NB4 (cell line): ENCODE results near the gene FLT4.

Experiments
- CTCF ChIP-seq: IDR thresholded peaks from one replicate; pipeline ENCODE4 v1.5.1; 2012; ENCODE audit warnings: low read depth, low read length
- MAX ChIP-seq: IDR thresholded peaks from 2 replicates; pipeline ENCODE4 v1.6.1; 2011; ENCODE audit warnings: low read depth, low read length
- MYC ChIP-seq: IDR thresholded peaks from 2 replicates; pipeline ENCODE4 v1.6.1; 2011; ENCODE audit warnings: low read depth, low read length
- POLR2A ChIP-seq: IDR thresholded peaks from 2 replicates; pipeline ENCODE4 v1.6.1; 2011; ENCODE audit warnings: mild to moderate bottlenecking; ENCODE audit not compliant: insufficient read length; ENCODE audit errors: extremely low read depth

- TF ChIP-seq CTCF (no peak), POLR2A (no peak), MAX (no peak), MYC (no peak)
These were observed 57.2 kb downstream of the FLT4 start for GRCh38 chr5:180592176-180592575.
